HG02588 (cell line): ENCODE results near the gene PLLP.
"Not testable (repeated sequence)": the region's sequence is repeated elsewhere in the genome, so short reads cannot be mapped to it uniquely, and the experiment has no call there.

Experiments
- ATAC-seq: cut with Tn5 transposase; IDR thresholded peaks from one replicate; pipeline ENCODE4 v1.9.1; 2021; ENCODE audit warnings: mild to moderate bottlenecking, moderate library complexity; ENCODE audit not compliant: unreplicated experiment

The PLLP gene

DNA sequence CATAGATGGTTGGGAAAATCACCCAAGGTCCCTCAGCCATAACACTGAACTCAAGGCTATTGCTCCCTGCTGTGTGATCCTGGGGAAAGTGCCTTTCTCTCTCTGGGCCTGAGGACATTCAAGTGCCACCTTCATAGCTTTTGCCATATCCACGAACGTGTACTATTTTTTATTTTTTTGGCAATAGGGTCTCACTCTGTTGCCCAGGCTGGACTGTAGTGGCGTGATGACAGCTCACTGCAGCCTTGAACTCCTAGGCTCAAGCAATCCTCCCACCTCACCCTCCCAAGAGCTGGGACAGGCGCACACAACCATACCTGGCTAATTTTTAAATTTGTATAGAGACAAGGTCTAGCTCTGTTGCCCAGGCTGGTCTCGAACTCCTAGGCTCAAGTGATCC, 10.6 kb downstream of the PLLP start:
- no peak for ATAC-seq

GRCh38 chr16:57273359-57273758, 11.1 kb downstream of the PLLP start:
- ATAC-seq: no peak

- no peak for ATAC-seq
Measured at GRCh38 chr16:57271867-57272495, 12.5 kb downstream of the PLLP start.

- ATAC-seq: no peak
Measured at GRCh38 chr16:57271063-57271345, 13.5 kb downstream of the PLLP start.

- no peak for ATAC-seq
Measured at GRCh38 chr16:57270221-57271062, 14.0 kb downstream of the PLLP start.

DNA sequence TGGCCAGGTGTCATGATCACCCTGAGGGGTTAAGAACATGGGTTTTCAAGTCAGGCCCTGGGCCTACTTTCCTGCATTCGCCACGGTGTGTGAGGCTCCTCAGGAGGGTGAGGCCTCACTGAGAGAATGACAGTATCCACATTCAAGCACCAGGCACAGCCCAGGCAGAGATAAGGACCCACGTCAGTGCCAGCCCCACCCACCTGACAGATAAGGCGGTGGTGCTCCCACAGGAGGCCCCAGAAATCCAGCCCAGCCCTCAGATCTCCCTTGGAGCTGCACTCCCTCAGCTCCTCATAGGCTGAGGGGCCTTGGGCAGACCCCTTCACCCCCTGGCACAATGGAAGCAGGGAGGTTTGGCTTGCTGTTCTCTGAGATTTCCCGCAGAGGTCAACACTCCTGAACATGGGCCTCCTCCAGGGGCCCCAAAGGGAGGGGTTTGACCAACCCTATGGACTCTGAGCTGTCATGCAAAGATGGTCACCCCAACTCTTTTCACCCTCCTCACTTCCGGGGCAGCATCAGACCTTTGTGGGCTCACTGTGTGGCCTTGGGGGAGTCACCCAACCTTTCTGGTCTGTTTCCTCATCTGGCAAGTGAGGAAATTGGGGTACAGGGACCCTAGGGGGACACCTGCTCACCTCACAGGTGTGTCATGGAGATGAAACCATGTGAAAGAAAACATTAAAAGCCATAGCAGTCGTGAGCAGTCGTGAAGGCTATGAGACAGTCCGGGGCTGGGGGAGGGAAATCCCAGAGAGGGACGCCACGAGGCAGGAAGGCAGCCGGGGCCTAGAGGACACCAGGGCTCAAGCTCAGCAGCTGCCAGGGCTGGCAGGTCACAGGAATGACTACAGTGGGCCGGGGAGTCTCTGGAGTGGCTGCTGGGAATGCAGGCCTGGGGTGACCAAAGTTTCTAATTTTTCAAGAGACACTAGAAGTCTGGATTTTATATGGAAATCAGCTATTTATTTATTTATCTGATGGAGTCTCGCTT, 15.4 kb downstream of the PLLP start:
- ATAC-seq: no peak

- not testable (repeated sequence) for ATAC-seq
Measured at GRCh38 chr16:57267343-57267742, 17.1 kb downstream of the PLLP start.

DNA sequence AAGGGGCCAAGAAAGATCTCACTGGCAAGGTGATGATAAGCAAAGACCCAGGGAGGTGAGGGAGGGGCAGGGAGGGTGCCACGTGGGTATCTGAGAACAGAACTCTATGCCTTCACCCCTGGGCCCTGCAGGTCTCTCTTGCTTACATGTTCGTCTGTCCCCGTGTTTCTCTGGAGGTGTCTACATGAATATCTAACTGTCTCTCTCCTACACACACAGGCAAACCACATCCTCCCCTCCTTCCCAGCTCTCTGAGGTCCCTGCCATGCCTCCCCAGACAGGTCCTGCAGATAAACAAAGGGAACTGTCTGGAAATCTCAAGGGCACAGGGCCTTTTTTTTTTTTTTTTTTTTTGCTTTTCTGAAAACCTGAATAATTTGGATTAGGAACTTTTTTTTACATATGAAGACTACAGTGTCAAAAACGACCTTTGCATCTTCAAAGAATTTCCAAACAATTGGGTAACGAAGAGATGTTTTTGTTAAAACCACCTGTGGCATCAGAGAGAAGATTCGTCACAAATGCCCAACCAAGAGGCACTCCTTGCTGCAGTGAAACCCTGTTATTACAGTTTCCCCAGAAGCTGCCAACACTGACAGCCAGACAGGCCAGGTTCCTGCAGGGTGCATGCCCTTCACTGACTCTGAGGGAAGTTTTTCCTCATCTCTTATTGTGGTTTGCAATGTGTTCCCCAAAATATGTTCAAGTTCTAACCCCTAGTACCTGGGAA, 17.8 kb downstream of the PLLP start:
- ATAC-seq: no peak

DNA sequence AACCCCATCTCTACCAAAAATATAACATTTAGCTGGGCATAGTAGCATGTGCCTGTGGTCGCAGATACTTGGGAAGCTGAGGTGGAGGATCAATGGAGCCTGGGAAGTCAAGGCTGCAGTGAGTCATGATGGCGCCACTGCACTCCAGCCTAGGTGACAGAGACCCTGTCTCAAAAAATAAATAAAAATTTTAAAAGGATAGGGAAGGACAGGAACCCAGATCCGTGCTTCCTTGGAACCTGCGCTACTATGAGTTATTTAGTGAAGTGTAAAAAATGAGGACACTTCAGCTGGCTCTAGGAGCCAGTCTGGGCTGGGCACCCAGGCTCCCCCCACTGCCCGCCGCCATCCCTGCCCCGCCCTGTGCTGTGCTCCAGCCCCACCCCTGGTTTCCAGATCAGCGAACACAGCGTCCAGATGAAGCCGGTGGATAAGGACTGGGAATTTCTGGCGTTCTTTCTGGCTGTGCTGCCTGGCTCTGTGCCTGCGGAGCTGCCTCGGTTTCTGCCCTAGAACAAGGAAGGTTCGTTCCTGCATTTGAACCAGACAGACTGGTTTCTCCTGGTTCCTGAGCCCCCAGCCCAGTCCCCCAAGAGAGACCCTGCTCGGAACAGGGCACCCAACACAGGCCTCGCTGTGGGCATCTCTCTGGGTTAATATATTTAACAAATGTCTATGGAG, 18.5 kb downstream of the PLLP start:
- ATAC-seq: no peak

GRCh38 chr16:57264950-57265371, 19.5 kb downstream of the PLLP start:
- ATAC-seq: no peak

DNA sequence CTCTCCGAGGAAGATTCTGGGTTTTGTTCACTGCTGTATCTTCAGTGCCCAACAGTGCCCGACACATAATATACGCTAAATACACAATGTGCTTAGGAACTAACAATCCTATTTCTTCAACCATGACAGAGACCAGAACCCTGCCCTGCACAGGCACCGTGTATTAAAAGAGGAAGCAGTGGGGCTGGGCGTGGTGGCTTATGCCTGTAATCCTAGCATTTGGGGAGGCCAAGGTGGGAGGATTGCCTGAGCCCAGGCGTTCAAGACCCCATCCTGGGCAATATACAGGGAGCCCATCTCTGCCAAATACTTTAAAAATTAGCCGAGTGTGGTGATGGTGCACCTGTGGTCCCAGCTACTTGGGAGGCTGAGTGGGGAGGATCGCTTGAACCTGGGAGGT, 20.1 kb downstream of the PLLP start:
- ATAC-seq: no peak

DNA sequence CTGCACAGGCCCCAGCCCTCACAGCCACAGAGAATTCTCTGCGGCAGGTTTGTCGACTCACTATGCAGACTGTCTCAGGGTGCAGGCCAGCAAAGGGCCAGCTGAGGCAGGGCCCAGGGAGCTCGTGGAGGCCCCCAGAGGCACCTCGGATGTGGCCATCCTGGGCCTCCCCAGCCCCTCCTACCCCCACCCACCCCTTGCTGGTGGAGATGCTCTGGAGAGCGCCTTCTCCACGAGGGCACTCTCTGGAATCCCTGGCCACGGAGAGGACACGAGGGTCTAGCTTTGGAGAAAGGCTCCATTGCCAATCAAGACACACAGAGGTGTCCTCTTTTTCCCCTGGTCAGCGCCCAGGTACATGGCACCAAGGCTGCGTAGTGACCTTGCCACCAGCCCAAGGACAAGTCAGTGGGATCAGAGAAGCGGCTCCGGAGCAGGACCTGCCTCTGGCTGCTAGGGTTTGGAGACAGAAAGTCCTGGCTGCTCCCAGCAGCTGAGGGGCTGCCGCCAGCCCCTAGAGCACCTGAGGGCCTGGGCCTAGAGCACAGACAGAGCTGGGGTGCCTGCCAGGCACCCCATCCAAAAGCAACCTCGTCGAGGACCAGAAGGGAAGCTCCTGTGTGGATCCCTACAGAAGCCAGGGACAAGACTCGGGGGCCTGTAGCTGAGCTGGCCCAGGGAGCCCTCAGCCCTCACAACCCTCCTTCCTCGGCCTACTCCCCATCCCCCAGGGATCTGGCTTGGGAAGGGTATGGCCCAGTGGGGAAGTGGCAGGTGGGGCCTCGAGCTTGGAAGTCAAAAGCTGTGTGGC, 20.7 kb downstream of the PLLP start:
- ATAC-seq: no peak

DNA sequence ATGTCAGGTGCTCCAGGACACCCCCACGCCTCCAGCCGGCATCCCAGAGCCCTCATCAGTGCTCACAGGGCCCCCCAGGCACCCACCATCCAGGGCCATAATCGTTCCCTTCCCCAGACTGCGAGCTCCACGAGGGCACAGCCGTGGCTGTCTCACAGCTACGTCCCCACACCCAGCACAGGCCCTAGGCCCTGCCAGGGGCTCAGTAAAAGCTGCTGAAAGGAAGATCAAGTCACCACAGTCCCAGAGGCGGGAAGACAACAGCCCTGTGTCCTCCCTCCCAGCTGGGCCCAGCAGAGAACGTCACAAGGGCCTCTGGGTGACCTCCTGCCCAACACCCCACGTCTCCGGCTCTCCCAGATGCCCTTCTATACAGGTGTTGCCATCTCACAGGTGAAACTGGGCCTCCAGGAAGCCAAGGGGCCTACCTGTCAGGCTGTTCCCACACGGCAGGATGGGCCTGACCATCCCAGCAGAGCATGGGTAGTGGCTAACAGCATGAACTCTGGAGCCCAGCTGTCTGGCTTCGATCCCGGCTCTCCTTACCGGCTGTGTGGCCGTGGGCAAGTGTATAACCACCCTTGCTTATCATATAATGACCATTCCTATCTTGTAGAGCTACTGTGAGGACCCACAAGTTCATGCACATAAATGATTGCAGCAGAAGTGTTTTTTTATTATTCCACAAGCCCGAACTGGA, 21.5 kb downstream of the PLLP start:
- no peak for ATAC-seq

DNA sequence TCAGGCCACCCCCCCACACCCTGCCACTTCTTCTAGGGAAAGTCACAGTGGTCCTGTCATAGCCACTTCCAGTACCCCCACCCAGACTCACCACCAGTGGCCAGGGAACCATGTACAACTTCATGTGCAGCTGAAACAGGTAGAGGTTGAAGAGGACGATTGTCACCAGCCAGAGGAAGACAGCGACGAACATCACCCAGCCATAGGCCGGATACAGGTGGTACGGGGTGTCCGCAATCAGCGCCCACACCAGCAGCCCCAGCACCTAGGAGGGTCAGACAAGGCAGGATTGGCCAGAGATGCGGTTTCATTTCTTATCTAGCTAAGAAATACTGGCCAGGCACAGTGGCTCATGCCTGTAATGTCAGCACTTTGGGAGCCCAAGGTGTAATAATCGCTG, 22.7 kb downstream of the PLLP start:
- no peak for ATAC-seq

DNA sequence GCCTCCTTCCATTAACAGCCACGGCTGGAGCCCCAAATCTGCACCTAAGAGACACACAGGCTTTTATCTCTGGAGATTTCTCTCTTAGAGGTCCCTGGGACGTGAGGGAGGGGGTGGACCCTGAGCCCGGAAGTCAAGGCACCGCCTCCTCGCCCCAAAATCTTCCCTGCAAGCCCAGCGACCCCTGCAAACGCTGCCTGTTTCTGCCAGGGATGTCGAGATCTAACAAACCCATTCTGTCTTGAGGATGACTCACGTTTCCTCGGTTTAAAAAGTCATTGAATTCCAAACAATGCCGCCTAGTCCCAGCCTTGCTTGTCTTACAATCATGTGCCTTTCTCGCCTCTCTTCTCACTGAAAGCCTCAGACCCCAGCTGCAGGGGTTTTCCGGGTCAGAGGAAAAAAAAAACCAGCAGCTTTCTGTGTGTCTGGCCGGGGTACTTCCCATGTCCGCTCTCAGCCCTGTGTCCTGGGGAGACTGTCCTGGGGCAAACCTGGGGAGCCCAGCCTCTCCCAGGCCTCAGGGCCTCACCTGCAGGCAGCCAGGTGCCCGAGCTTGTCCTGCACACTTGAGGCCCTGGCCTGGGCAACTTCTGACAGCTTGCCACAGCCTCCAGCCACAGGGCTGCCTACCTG, 24.1 kb downstream of the PLLP start:
- ATAC-seq: no peak

DNA sequence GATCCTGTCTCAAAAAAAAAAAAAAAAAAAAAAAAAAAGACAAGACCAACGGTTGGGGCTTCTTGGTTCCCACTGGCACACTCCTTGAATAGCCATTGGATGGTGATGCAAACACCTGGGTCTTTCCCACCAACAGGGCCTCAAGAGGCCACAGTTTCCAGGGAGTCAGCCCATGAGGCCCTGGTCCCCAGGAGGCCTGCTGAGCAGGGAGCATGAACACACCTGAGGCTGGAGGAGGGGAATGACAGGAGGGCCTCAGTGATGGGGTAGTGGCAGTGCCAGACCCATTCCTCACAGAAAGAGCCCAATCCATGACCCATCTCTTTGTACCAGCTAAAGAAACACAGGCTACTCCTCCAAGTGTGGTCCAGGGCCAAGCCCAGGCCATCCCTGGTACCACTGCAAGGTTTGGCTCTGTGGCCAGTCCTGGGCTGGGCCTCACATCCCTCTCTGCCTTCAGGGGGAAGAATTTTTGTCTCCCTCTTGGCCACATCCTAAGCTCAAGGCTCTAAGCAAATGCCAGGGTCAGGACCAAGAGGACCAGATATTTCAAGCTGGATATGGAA, 25.5 kb downstream of the PLLP start:
- no peak for ATAC-seq

- ATAC-seq: no peak
Measured at GRCh38 chr16:57258226-57258909, 26.1 kb downstream of the PLLP start.
